ENCODE data around the gene TEX2.

Gene TEX2

DNA sequence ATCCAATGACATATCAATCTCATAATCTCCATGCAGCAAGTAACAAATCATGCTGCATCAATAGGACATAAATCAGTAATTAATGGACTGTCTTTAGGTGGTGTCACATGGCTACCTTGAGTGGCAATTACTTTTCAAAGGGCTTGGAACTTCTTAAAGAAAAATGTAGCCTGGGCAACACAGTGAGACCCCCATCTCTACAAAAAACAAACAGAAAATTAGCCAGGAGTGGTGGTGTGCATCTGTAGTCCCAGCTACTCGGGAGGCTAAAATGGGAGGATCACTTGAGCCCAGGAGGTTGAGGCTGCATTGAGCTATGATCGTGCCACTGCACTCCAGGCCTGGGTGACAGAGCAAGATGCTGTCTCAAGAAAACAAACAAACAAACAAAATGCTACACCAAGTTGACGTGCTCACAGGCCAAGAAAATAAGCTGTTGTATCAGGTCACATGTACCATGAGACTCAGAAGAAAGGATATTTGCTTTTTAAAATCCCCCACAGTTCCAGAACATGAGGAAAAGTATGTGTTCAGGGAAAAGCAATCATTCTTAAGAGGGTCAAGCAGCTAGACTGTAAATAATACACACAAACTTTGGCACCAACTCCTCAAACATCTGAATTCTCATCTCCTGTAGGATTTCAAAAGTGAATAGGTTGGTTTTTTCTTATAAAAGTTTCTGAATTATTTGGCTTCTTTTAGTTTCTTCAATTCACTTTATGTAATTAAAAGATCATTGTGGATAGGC, 109.3 kb downstream of the TEX2 start:
- no peaks in the 10 kb centered on the region for H3K79me2 ChIP-seq (ENCODE audit: control insufficient read depth, insufficient read depth, low read length)
- H4K8ac ChIP-seq (ENCODE audit: low read depth, low read length), result no peak overlapping the region
- no peak overlapping the region for H3K23ac ChIP-seq (ENCODE audit: low read length)
- no peak overlapping the region for H2BK120ac ChIP-seq (ENCODE audit: low read depth, low read length)
- no CpG with 5 or more reads among the region's 3 CpGs for WGBS (ENCODE audit: extremely low coverage, insufficient coverage, low lambda C conversion rate)
- no peak overlapping the region for H2BK5ac ChIP-seq (ENCODE audit: low read length)
- H3K36me3 ChIP-seq (ENCODE audit: control insufficient read depth, insufficient read depth, low read length), result no peaks in the 10 kb centered on the region
- no peak overlapping the region for H3K56ac ChIP-seq (ENCODE audit: low read length)
- H3K18ac ChIP-seq (ENCODE audit: low read length), result no peak overlapping the region
- H3K4me1 ChIP-seq (ENCODE audit: control insufficient read depth, low read depth, low read length), result no peaks in the 10 kb centered on the region
- H4K5ac ChIP-seq (ENCODE audit: low read length), result no peak overlapping the region
- no peak overlapping the region for H3K9ac ChIP-seq (ENCODE audit: low read length)
- H3K27me3 ChIP-seq (ENCODE audit: insufficient read depth, low read length, poor library complexity), result no peaks in the 10 kb centered on the region
- H3K4me2 ChIP-seq (ENCODE audit: low read length), result no peak overlapping the region
- DNase-seq, result no peak
- no peak overlapping the region for H3K27ac ChIP-seq (ENCODE audit: low read depth, low read length)
- no peak overlapping the region for H3K4ac ChIP-seq (ENCODE audit: low read depth, low read length)
- H3K4me3 ChIP-seq (ENCODE audit: low read length), result no peak overlapping the region
- H2AK5ac ChIP-seq (ENCODE audit: low read length), result no peak overlapping the region
- no peaks in the 10 kb centered on the region for H3K79me1 ChIP-seq (ENCODE audit: low read length)
- no peak overlapping the region for H2BK15ac ChIP-seq (replicated peaks; ENCODE audit: low read depth)

DNA sequence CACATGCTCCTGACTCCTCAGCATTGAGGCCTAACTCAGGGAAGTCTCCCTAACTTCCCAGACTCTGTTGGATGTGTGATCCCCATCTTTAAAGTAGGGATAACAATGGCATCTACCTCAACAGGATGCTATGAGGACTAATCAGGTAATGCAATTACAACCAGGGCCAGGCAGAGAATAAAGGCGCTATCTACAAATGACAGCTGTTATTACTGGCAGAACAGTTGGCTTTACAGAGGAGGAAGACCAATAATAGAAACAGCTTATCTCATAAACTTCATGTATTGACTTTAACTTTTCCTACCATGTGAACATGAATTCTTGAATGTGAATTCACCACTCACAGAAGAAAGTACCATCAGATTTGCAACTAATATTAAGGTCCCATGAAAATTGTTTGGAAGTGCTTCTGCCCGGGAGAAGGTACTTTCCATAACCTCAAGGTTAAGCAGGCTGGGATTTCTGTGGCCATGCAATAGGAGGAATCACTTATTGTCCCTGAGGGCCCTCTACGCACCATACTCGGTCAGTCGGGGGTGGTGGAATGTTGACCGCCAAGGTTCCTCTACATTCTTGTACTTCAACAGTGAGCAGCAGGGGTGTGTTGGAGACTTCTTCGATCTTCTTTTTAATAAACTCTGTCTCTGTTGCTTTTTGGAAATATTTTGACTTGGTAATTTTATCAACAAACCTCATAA, 110.5 kb downstream of the TEX2 start:
- no peaks in the 10 kb centered on the region for H3K4me1 ChIP-seq (ENCODE audit: control insufficient read depth, low read depth, low read length)
- no CpG with 5 or more reads among the region's 7 CpGs for WGBS (ENCODE audit: extremely low coverage, insufficient coverage, low lambda C conversion rate)
- H3K18ac ChIP-seq (ENCODE audit: low read length), result no peak overlapping the region
- no peaks in the 10 kb centered on the region for H3K27me3 ChIP-seq (ENCODE audit: insufficient read depth, low read length, poor library complexity)
- H4K8ac ChIP-seq (ENCODE audit: low read depth, low read length), result no peak overlapping the region
- no peak overlapping the region for H3K23ac ChIP-seq (ENCODE audit: low read length)
- H3K9ac ChIP-seq (ENCODE audit: low read length), result no peak overlapping the region
- H2BK120ac ChIP-seq (ENCODE audit: low read depth, low read length), result no peak overlapping the region
- H3K27ac ChIP-seq (ENCODE audit: low read depth, low read length), result no peak overlapping the region
- H2BK5ac ChIP-seq (ENCODE audit: low read length), result no peak overlapping the region
- no peaks in the 10 kb centered on the region for H3K79me1 ChIP-seq (ENCODE audit: low read length)
- H2AK5ac ChIP-seq (ENCODE audit: low read length), result no peak overlapping the region
- H2BK15ac ChIP-seq (replicated peaks; ENCODE audit: low read depth), result no peak overlapping the region
- H3K4me3 ChIP-seq (ENCODE audit: low read length), result no peak overlapping the region
- no peak overlapping the region for H3K56ac ChIP-seq (ENCODE audit: low read length)
- no peak overlapping the region for H3K4ac ChIP-seq (ENCODE audit: low read depth, low read length)
- DNase-seq, result no peak
- H3K4me2 ChIP-seq (ENCODE audit: low read length), result no peak overlapping the region
- H4K5ac ChIP-seq (ENCODE audit: low read length), result no peak overlapping the region
- H3K79me2 ChIP-seq (ENCODE audit: control insufficient read depth, insufficient read depth, low read length), result no peaks in the 10 kb centered on the region
- H3K36me3 ChIP-seq (ENCODE audit: control insufficient read depth, insufficient read depth, low read length), result no peaks in the 10 kb centered on the region

DNA sequence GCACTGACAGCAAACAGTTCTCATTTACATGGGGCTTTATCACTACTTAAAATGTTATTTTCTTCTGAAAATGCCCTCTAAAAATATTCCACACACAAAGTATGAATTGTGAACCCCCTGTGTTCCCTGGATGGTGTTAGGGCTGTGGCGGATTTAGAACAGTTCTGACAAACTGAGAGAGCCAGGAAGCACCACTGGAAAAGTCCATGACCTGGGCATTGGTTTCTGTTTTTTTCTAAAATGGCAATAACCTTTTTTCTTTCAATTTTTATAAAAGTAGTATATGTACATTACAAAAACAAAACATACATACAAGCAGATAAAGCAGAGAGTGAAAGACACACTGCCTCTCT, 112.1 kb downstream of the TEX2 start:
- H2BK15ac ChIP-seq (replicated peaks; ENCODE audit: low read depth), result no peak overlapping the region
- H3K27me3 ChIP-seq (ENCODE audit: insufficient read depth, low read length, poor library complexity), result no peaks in the 10 kb centered on the region
- no peak overlapping the region for H3K27ac ChIP-seq (ENCODE audit: low read depth, low read length)
- peaks cover 3% of the 10 kb centered on the region for H3K79me2 ChIP-seq (ENCODE audit: control insufficient read depth, insufficient read depth, low read length)
- no peak overlapping the region for H4K8ac ChIP-seq (ENCODE audit: low read depth, low read length)
- H4K5ac ChIP-seq (ENCODE audit: low read length), result no peak overlapping the region
- no peak overlapping the region for H3K4me3 ChIP-seq (ENCODE audit: low read length)
- no CpG with 5 or more reads among the region's 1 CpG for WGBS (ENCODE audit: extremely low coverage, insufficient coverage, low lambda C conversion rate)
- no peak for DNase-seq
- no peaks in the 10 kb centered on the region for H3K36me3 ChIP-seq (ENCODE audit: control insufficient read depth, insufficient read depth, low read length)
- H3K4me2 ChIP-seq (ENCODE audit: low read length), result no peak overlapping the region
- no peak overlapping the region for H2AK5ac ChIP-seq (ENCODE audit: low read length)
- H3K79me1 ChIP-seq (ENCODE audit: low read length), result no peaks in the 10 kb centered on the region
- no peak overlapping the region for H3K4ac ChIP-seq (ENCODE audit: low read depth, low read length)
- H2BK5ac ChIP-seq (ENCODE audit: low read length), result no peak overlapping the region
- H3K9ac ChIP-seq (ENCODE audit: low read length), result no peak overlapping the region
- no peaks in the 10 kb centered on the region for H3K4me1 ChIP-seq (ENCODE audit: control insufficient read depth, low read depth, low read length)
- H2BK120ac ChIP-seq (ENCODE audit: low read depth, low read length), result no peak overlapping the region
- no peak overlapping the region for H3K23ac ChIP-seq (ENCODE audit: low read length)
- no peak overlapping the region for H3K56ac ChIP-seq (ENCODE audit: low read length)
- no peak overlapping the region for H3K18ac ChIP-seq (ENCODE audit: low read length)

DNA sequence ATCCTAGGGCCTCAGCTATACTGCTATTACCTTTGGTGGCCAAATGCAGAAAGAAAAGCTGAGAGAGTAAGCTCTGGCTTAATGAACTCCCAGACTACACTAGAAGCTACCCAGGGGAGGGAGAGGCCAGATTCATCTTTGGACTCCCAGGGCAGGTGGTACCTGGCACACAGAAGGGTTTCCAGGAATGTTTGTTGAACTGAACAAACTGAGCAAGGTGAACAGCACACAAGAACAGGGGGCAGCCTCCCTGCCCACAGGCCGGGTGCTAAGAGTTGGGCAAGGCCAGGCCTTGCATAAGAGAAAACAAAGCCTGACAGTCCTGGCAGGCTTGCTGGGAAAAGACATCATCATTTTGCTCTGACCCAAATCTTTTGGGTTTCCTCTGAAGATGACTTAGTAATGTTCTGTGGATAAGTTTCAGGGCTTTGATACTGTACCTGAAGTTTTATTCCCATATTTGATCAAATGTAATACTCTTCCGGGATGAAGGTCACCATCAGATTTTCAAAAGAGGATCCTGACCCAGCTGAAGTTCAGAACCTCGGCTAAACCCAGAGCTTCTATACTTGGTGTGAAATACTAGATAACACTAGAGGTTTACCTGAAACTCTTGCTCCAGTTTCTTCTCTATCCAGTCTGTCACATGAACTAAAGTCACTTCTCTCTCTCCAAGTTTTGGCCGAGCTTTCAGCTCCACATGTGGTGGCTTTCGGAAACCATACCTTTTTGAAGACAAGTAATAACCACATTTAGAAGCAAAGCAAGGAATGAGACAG, 112.6 kb downstream of the TEX2 start:
- Histone ChIP-seq H3K56ac (ENCODE audit: low read length) (no peak overlapping the region), H3K79me2 (ENCODE audit: control insufficient read depth, insufficient read depth, low read length) (peaks cover 3% of the 10 kb centered on the region), H2AK5ac (ENCODE audit: low read length) (no peak overlapping the region), H4K5ac (ENCODE audit: low read length) (no peak overlapping the region), H3K18ac (ENCODE audit: low read length) (no peak overlapping the region), H2BK15ac (replicated peaks; ENCODE audit: low read depth) (no peak overlapping the region), H3K4me1 (ENCODE audit: control insufficient read depth, low read depth, low read length) (no peaks in the 10 kb centered on the region), H3K4me3 (ENCODE audit: low read length) (no peak overlapping the region), H3K4me2 (ENCODE audit: low read length) (no peak overlapping the region), H3K4ac (ENCODE audit: low read depth, low read length) (no peak overlapping the region), H3K9ac (ENCODE audit: low read length) (no peak overlapping the region), H4K8ac (ENCODE audit: low read depth, low read length) (no peak overlapping the region), H3K27ac (ENCODE audit: low read depth, low read length) (no peak overlapping the region), H3K27me3 (ENCODE audit: insufficient read depth, low read length, poor library complexity) (no peaks in the 10 kb centered on the region), H2BK120ac (ENCODE audit: low read depth, low read length) (no peak overlapping the region), H3K79me1 (ENCODE audit: low read length) (no peaks in the 10 kb centered on the region), H2BK5ac (ENCODE audit: low read length) (no peak overlapping the region), H3K23ac (ENCODE audit: low read length) (no peak overlapping the region), H3K36me3 (ENCODE audit: control insufficient read depth, insufficient read depth, low read length) (no peaks in the 10 kb centered on the region)
- WGBS (ENCODE audit: extremely low coverage, insufficient coverage, low lambda C conversion rate), result no CpG with 5 or more reads among the region's 5 CpGs
- DNase-seq, result no peak

DNA sequence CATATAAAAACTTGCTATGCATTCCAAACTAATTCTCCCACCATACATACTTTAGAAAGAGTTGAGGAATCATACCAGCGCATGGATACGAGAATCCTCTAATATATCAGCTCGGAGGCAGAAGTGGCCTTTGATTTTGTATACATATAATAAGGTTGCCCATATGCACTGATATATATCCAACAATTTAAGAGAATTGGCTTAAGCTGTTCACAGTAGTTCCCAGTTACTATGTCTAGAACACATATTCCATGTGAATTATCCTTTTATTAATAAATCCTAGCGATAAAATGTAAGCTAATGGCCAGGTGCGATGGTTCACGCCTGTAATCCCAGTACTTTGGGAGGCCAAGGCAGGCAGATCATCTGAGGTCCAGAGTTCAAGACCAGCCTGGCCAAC, 113.9 kb downstream of the TEX2 start:
- H3K56ac ChIP-seq (ENCODE audit: low read length), result no peak overlapping the region
- peaks cover 3% of the 10 kb centered on the region for H3K79me2 ChIP-seq (ENCODE audit: control insufficient read depth, insufficient read depth, low read length)
- no peak overlapping the region for H2BK15ac ChIP-seq (replicated peaks; ENCODE audit: low read depth)
- no CpG with 5 or more reads among the region's 6 CpGs for WGBS (ENCODE audit: extremely low coverage, insufficient coverage, low lambda C conversion rate)
- H3K4ac ChIP-seq (ENCODE audit: low read depth, low read length), result no peak overlapping the region
- H2BK5ac ChIP-seq (ENCODE audit: low read length), result no peak overlapping the region
- H3K18ac ChIP-seq (ENCODE audit: low read length), result no peak overlapping the region
- no peak overlapping the region for H4K5ac ChIP-seq (ENCODE audit: low read length)
- H3K27ac ChIP-seq (ENCODE audit: low read depth, low read length), result no peak overlapping the region
- no peak overlapping the region for H3K4me2 ChIP-seq (ENCODE audit: low read length)
- no peaks in the 10 kb centered on the region for H3K36me3 ChIP-seq (ENCODE audit: control insufficient read depth, insufficient read depth, low read length)
- no peak overlapping the region for H2AK5ac ChIP-seq (ENCODE audit: low read length)
- no peak for DNase-seq
- H3K9ac ChIP-seq (ENCODE audit: low read length), result no peak overlapping the region
- no peak overlapping the region for H3K4me3 ChIP-seq (ENCODE audit: low read length)
- H3K79me1 ChIP-seq (ENCODE audit: low read length), result no peaks in the 10 kb centered on the region
- no peaks in the 10 kb centered on the region for H3K27me3 ChIP-seq (ENCODE audit: insufficient read depth, low read length, poor library complexity)
- H3K4me1 ChIP-seq (ENCODE audit: control insufficient read depth, low read depth, low read length), result no peaks in the 10 kb centered on the region
- no peak overlapping the region for H2BK120ac ChIP-seq (ENCODE audit: low read depth, low read length)
- H3K23ac ChIP-seq (ENCODE audit: low read length), result no peak overlapping the region
- no peak overlapping the region for H4K8ac ChIP-seq (ENCODE audit: low read depth, low read length)
